Fibroblast of skin of right quadriceps (primary cell): ENCODE data around the gene ATG7.
A peak's percentile ranks its signal among the peaks of the same experiment; 100 is the strongest.

ENCODE experiments used
- DNase-seq: peaks from one replicate; pipeline ENCODE4 v3.0.0-alpha.2; 2013

Gene ATG7

GRCh38 chr3:11367143-11367693 is 95.0 kb downstream of the ATG7 start:
- DNase-seq, result peak; percentile 71

- DNase-seq, result no peak
Observed at GRCh38 chr3:11370191-11370590, 98.0 kb downstream of the ATG7 start.

GRCh38 chr3:11370966-11371365 is 98.8 kb downstream of the ATG7 start:
- DNase-seq, result no peak

GRCh38 chr3:11371747-11372146 is 99.5 kb downstream of the ATG7 start:
- no peak for DNase-seq

GRCh38 chr3:11373235-11373634 is 101.0 kb downstream of the ATG7 start:
- no peak for DNase-seq

- no peak for DNase-seq
Observed at GRCh38 chr3:11373654-11374053, 101.5 kb downstream of the ATG7 start.

- DNase-seq, result no peak
Observed at GRCh38 chr3:11375333-11376088, 103.3 kb downstream of the ATG7 start.

GRCh38 chr3:11377719-11378118 is 105.5 kb downstream of the ATG7 start:
- DNase-seq, result no peak

GRCh38 chr3:11379238-11379823 is 107.1 kb downstream of the ATG7 start:
- DNase-seq, result peak; percentile 70

- DNase-seq, result peak; percentile 35
Observed at GRCh38 chr3:11379824-11380701, 107.9 kb downstream of the ATG7 start.

- DNase-seq, result no peak
Observed at GRCh38 chr3:11381141-11381540, 108.9 kb downstream of the ATG7 start.

GRCh38 chr3:11381563-11381962 is 109.4 kb downstream of the ATG7 start:
- DNase-seq, result no peak

- DNase-seq, result no peak
Observed at GRCh38 chr3:11382146-11382745, 110.0 kb downstream of the ATG7 start.

GRCh38 chr3:11384074-11384473 is 111.9 kb downstream of the ATG7 start:
- no peak for DNase-seq

GRCh38 chr3:11385326-11385725 is 113.1 kb downstream of the ATG7 start:
- no peak for DNase-seq

GRCh38 chr3:11385891-11386290 is 113.7 kb downstream of the ATG7 start:
- peak; percentile 47 for DNase-seq

- peak; percentile 90 for DNase-seq
Observed at GRCh38 chr3:11386465-11387113, 114.4 kb downstream of the ATG7 start.

GRCh38 chr3:11389386-11390268 is 117.4 kb downstream of the ATG7 start:
- DNase-seq, result peak; percentile 67

- DNase-seq, result peak; percentile 42
Observed at GRCh38 chr3:11390411-11391131, 118.4 kb downstream of the ATG7 start.

GRCh38 chr3:11391174-11391879 is 119.1 kb downstream of the ATG7 start:
- no peak for DNase-seq
